HEK293T (cell line): Measurements from ENCODE around the gene ADCY2.

Experiments
- CTCF ChIA-PET: fragments of 350-600 bp; formaldehyde crosslinking; extraction: SDS; loops from one replicate; lab custom pipeline; 2021; ENCODE audit warnings: antibody characterized with exemption, inconsistent platforms; lab: Yijun Ruan, JAX
- POLR2A ChIA-PET: fragments of 350-600 bp; formaldehyde crosslinking; extraction: SDS; loops from one replicate; lab custom pipeline; 2020; ENCODE audit warnings: antibody characterized with exemption, inconsistent platforms; lab: Yijun Ruan, JAX
- DNase-seq: peaks from one replicate; pipeline ENCODE4 v3.0.0; 2012; ENCODE audit warnings: mixed read lengths; ENCODE audit errors: extremely low spot score
- ARNT ChIP-seq: fragments of 450-650 bp; IDR thresholded peaks from 2 replicates; pipeline ENCODE4 v1.6.1; 2017; ENCODE audit warnings: mild to moderate bottlenecking
- BHLHE40 ChIP-seq: fragments of 450-650 bp; IDR thresholded peaks from 2 replicates; pipeline ENCODE4 v1.6.1; 2016; ENCODE audit warnings: mild to moderate bottlenecking, moderate library complexity, borderline replicate concordance
- CTBP1 ChIP-seq: fragments of 450-650 bp; IDR thresholded peaks from 2 replicates; pipeline ENCODE4 v1.6.1; 2016; ENCODE audit warnings: borderline replicate concordance
- ELF4 ChIP-seq: fragments of 450-650 bp; IDR thresholded peaks from 2 replicates; pipeline ENCODE4 v1.6.1; 2017; ENCODE audit warnings: antibody characterized with exemption
- FOXA1 ChIP-seq: fragments of 450-650 bp; IDR thresholded peaks from 2 replicates; pipeline ENCODE4 v1.6.1; 2016; ENCODE audit warnings: mild to moderate bottlenecking
- FOXK2 ChIP-seq: fragments of 450-650 bp; IDR thresholded peaks from 2 replicates; pipeline ENCODE4 v1.6.1; 2016; ENCODE audit warnings: mild to moderate bottlenecking
- FOXM1 ChIP-seq: fragments of 450-650 bp; IDR thresholded peaks from 2 replicates; pipeline ENCODE4 v1.6.1; 2017; ENCODE audit warnings: mild to moderate bottlenecking, borderline replicate concordance
- HDGF ChIP-seq: fragments of 450-650 bp; IDR thresholded peaks from 2 replicates; pipeline ENCODE4 v1.6.1; 2017; ENCODE audit warnings: antibody characterized with exemption, borderline replicate concordance
- L3MBTL2 ChIP-seq: fragments of 450-650 bp; conservative IDR thresholded peaks from 2 replicates; pipeline ENCODE4 v1.6.1; 2016; ENCODE audit warnings: mild to moderate bottlenecking
- LEF1 ChIP-seq: fragments of 450-650 bp; IDR thresholded peaks from 2 replicates; pipeline ENCODE4 v1.6.1; 2017; ENCODE audit warnings: mild to moderate bottlenecking, borderline replicate concordance
- NFRKB ChIP-seq: fragments of 450-650 bp; IDR thresholded peaks from 2 replicates; pipeline ENCODE4 v1.6.1; 2016; ENCODE audit warnings: mild to moderate bottlenecking, moderate library complexity
- PKNOX1 ChIP-seq: fragments of 450-650 bp; IDR thresholded peaks from 2 replicates; pipeline ENCODE4 v1.6.1; 2016
- SP1 ChIP-seq: fragments of 450-650 bp; IDR thresholded peaks from 2 replicates; pipeline ENCODE4 v1.6.1; 2017
- SUZ12 ChIP-seq: fragments of 450-650 bp; IDR thresholded peaks from 2 replicates; pipeline ENCODE4 v1.6.1; 2016; ENCODE audit warnings: mild to moderate bottlenecking
- TARDBP ChIP-seq: fragments of 450-650 bp; IDR thresholded peaks from 2 replicates; pipeline ENCODE4 v1.6.1; 2016
- ZNF384 ChIP-seq: fragments of 450-650 bp; IDR thresholded peaks from 2 replicates; pipeline ENCODE4 v1.6.1; 2016

The ADCY2 gene

GRCh38 chr5:7676455-7676854 lies 280.5 kb downstream of the ADCY2 start:
- POLR2A ChIA-PET, result no interaction called here
- no peak for TF ChIP-seq FOXA1
- no peak for TF ChIP-seq SP1
- TF ChIP-seq FOXK2, result no peak
- no peak for TF ChIP-seq SUZ12
- TF ChIP-seq NFRKB, result no peak
- no peak for TF ChIP-seq TARDBP
- TF ChIP-seq BHLHE40, result no peak
- no peak for TF ChIP-seq HDGF
- no peak for TF ChIP-seq FOXM1
- TF ChIP-seq L3MBTL2, result no peak
- no peak for TF ChIP-seq CTBP1
- no peak for TF ChIP-seq ARNT
- TF ChIP-seq LEF1, result no peak
- TF ChIP-seq ZNF384, result no peak
- no peak for TF ChIP-seq PKNOX1
- no peak for TF ChIP-seq ELF4
- CTCF ChIA-PET, result interaction anchor here (0.8 kb wide), 1 partner anchor 70 kb away, joined by 3 read pairs; no protein-coding TSS in a partner anchor
- no peak for DNase-seq

GRCh38 chr5:7678030-7678429 lies 282.1 kb downstream of the ADCY2 start:
- POLR2A ChIA-PET, result no interaction called here

GRCh38 chr5:7679663-7680062 lies 283.7 kb downstream of the ADCY2 start:
- TF ChIP-seq ELF4 (no peak), TARDBP (no peak), CTBP1 (no peak), BHLHE40 (no peak), FOXK2 (no peak), FOXM1 (no peak), SUZ12 (no peak), ARNT (no peak), PKNOX1 (no peak), HDGF (no peak), LEF1 (no peak)
- ChIA-PET POLR2A (no interaction called here), CTCF (no interaction called here)
- DNase-seq, result no peak

More at GRCh38 chr5:7678030-7678429, 282.1 kb downstream of the ADCY2 start:
- CTCF ChIA-PET, result no interaction called here
- TF ChIP-seq FOXK2 (no peak), FOXM1 (no peak)
- no peak for DNase-seq

- no peak for DNase-seq
- TF ChIP-seq PKNOX1 (no peak), TARDBP (no peak), LEF1 (no peak), ARNT (no peak), FOXM1 (no peak), BHLHE40 (no peak), FOXA1 (no peak), ELF4 (no peak), FOXK2 (no peak), L3MBTL2 (no peak), ZNF384 (no peak)
- POLR2A ChIA-PET, result no interaction called here
- CTCF ChIA-PET, result no interaction called here
Measured at GRCh38 chr5:7680260-7680659, 284.3 kb downstream of the ADCY2 start.

- TF ChIP-seq FOXK2 (no peak), ELF4 (no peak), TARDBP (no peak), NFRKB (no peak), BHLHE40 (no peak), SP1 (no peak), LEF1 (no peak), PKNOX1 (no peak), CTBP1 (no peak), SUZ12 (no peak), FOXA1 (no peak)
- DNase-seq, result no peak
- POLR2A ChIA-PET, result no interaction called here
- CTCF ChIA-PET, result no interaction called here
Measured at GRCh38 chr5:7682379-7682778, 286.4 kb downstream of the ADCY2 start.

GRCh38 chr5:7683753-7684152 lies 287.8 kb downstream of the ADCY2 start:
- no peak for TF ChIP-seq ZNF384
- no peak for TF ChIP-seq FOXA1
- no peak for TF ChIP-seq ELF4
- TF ChIP-seq CTBP1, result no peak
- no peak for TF ChIP-seq L3MBTL2
- no peak for TF ChIP-seq NFRKB
- no peak for TF ChIP-seq ARNT
- no peak for TF ChIP-seq TARDBP
- no peak for TF ChIP-seq SP1
- TF ChIP-seq FOXK2, result no peak
- no peak for TF ChIP-seq SUZ12
- TF ChIP-seq FOXM1, result no peak
- no peak for TF ChIP-seq BHLHE40
- no peak for TF ChIP-seq PKNOX1
- POLR2A ChIA-PET, result no interaction called here
- no peak for DNase-seq
- CTCF ChIA-PET, result no interaction called here
